Endothelial cell of umbilical vein (primary cell): Measurements from ENCODE around the gene DRAP1. TPM values are rescaled to one million over a fixed set of nuclear protein-coding genes. Genes with fewer than 3 reads are reported as not detected.

ENCODE experiments used
- BruUV-seq: library from RNA; stranded (reverse); fragments of 400-500 nt; replicated peaks from 2 replicates; lab custom pipeline; 2021; lab: Mats Ljungman, UMichigan
- CTCF ChIA-PET: fragments of 300-600, 350-600 bp; sonication (Branson Sonifier 250); formaldehyde crosslinking; loops from one replicate; lab custom pipeline; 2021; ENCODE audit warnings: antibody characterized with exemption, inconsistent platforms; lab: Charles Lee
- POLR2A ChIA-PET: fragments of 300-600, 350-600 bp; sonication (Branson Sonifier 250); formaldehyde crosslinking; loops from one replicate; lab custom pipeline; 2021; ENCODE audit warnings: antibody characterized with exemption, inconsistent platforms; lab: Charles Lee
- DNase-seq: peaks from one replicate; pipeline ENCODE4 v3.0.0-alpha.2; 2011; ENCODE audit warnings: low read depth, low spot score
- FAIRE-seq: peaks from 2 replicates; lab custom pipeline; 2011; peaks lifted over from hg19 to GRCh38; lab: Jason Lieb, UNC
- H2AFZ ChIP-seq: 2 replicates; pipeline ENCODE4 v1.6.0; 2012; ENCODE audit warnings: low read depth, low read length, control low read depth, inconsistent platforms
- H3K27ac ChIP-seq: 2 replicates; pipeline ENCODE4 v1.5.1; 2011; ENCODE audit warnings: low read depth, mild to moderate bottlenecking, control low read depth, low read length, moderate library complexity; ENCODE audit not compliant: insufficient read depth
- H3K27me3 ChIP-seq, 2 experiments: 2 replicates each; pipeline versions ENCODE4 v1.6.0 to v1.6.1; 2011; ENCODE audit warnings: low read length in 2 of 2, mixed read lengths in 1 of 2; ENCODE audit not compliant: control insufficient read depth in 2 of 2, insufficient read depth in 2 of 2
- H3K36me3 ChIP-seq, 2 experiments: 2 replicates in 1 of 2; 3 replicates in 1 of 2; pipeline ENCODE4 v1.5.1; 2011; ENCODE audit warnings: low read length in 2 of 2, mild to moderate bottlenecking in 1 of 2, moderate library complexity in 1 of 2; ENCODE audit not compliant: control insufficient read depth in 2 of 2, insufficient read depth in 2 of 2; ENCODE audit errors: extremely low read depth in 1 of 2
- H3K4me1 ChIP-seq: 3 replicates; pipeline ENCODE4 v1.5.1; 2011; ENCODE audit warnings: mild to moderate bottlenecking, low read length; ENCODE audit not compliant: control insufficient read depth, insufficient read depth; ENCODE audit errors: extremely low read depth
- H3K4me2 ChIP-seq: 2 replicates; pipeline ENCODE4 v1.6.1; 2011; ENCODE audit warnings: low read length, control low read depth, mixed read lengths; ENCODE audit not compliant: insufficient read depth
- H3K4me3 ChIP-seq, 3 experiments: fragments of 200-600 bp in 1 of 3; sonication (generic), shearing (Covaris generic) in 1 of 3; replicated peaks in 1 of 3; 2 replicates each; pipeline ENCODE4 v1.5.1; 2011 to 2016; ENCODE audit warnings: control low read depth in 3 of 3, low read length in 3 of 3, mild to moderate bottlenecking in 2 of 3, inconsistent platforms in 1 of 3, low read depth in 1 of 3, moderate library complexity in 1 of 3; ENCODE audit not compliant: insufficient read depth in 1 of 3
- H3K79me2 ChIP-seq: 2 replicates; pipeline ENCODE4 v1.6.0; 2012; ENCODE audit warnings: low read length, inconsistent platforms; ENCODE audit not compliant: control insufficient read depth, insufficient read depth
- H3K9ac ChIP-seq: replicated peaks from 2 replicates; pipeline ENCODE3; 2011; ENCODE audit warnings: low read length, control low read depth; ENCODE audit not compliant: insufficient read depth; ENCODE audit errors: extremely low read depth
- H3K9me1 ChIP-seq: replicated peaks from 3 replicates; pipeline ENCODE4 v1.6.0; 2011; ENCODE audit warnings: mild to moderate bottlenecking, low read length; ENCODE audit not compliant: control insufficient read depth, insufficient read depth; ENCODE audit errors: extremely low read depth
- H3K9me3 ChIP-seq: replicated peaks from 2 replicates; pipeline ENCODE4 v1.5.1; 2012; ENCODE audit warnings: low read length, inconsistent platforms; ENCODE audit not compliant: control insufficient read depth, insufficient read depth
- H4K20me1 ChIP-seq: replicated peaks from 2 replicates; pipeline ENCODE3; 2011; ENCODE audit warnings: mild to moderate bottlenecking, low read length; ENCODE audit not compliant: control insufficient read depth, insufficient read depth; ENCODE audit errors: extremely low read depth
- CTCF ChIP-seq, 2 donors: IDR thresholded peaks; 1 replicate in 1 of 2; 2 replicates in 1 of 2; pipeline ENCODE4 v1.5.1; 2011; ENCODE audit warnings: low read length in 2 of 2, mild to moderate bottlenecking in 2 of 2, moderate library complexity in 2 of 2, control low read depth in 1 of 2, inconsistent platforms in 1 of 2, low read depth in 1 of 2; ENCODE audit not compliant: insufficient read depth in 1 of 2; ENCODE audit errors: extremely low read depth in 1 of 2
- EZH2 ChIP-seq: IDR thresholded peaks from 2 replicates; pipeline ENCODE4 v1.6.1; 2012; ENCODE audit warnings: borderline replicate concordance, low read depth, mild to moderate bottlenecking, moderate library complexity, low read length, inconsistent platforms; ENCODE audit not compliant: severe bottlenecking
- FOS ChIP-seq: IDR thresholded peaks from 2 replicates; pipeline ENCODE4 v1.6.1; 2011; ENCODE audit warnings: mild to moderate bottlenecking, low read length, moderate library complexity, borderline replicate concordance; ENCODE audit not compliant: insufficient read depth
- GATA2 ChIP-seq: IDR thresholded peaks from 2 replicates; pipeline ENCODE4 v1.7.0; 2011; ENCODE audit warnings: low read depth, mild to moderate bottlenecking, moderate library complexity, mixed read lengths, low read length; ENCODE audit not compliant: insufficient read length, insufficient read depth
- JUN ChIP-seq: IDR thresholded peaks from 2 replicates; pipeline ENCODE4 v1.6.1; 2011; ENCODE audit warnings: borderline replicate concordance, low read depth; ENCODE audit not compliant: insufficient read length, insufficient read depth
- MAX ChIP-seq: IDR thresholded peaks from 2 replicates; pipeline ENCODE4 v1.6.1; 2011; ENCODE audit not compliant: insufficient read depth, insufficient read length
- MYC ChIP-seq: IDR thresholded peaks from one replicate; pipeline ENCODE4 v1.6.1; 2011; ENCODE audit warnings: mild to moderate bottlenecking, low read depth, low read length
- POLR2A ChIP-seq: IDR thresholded peaks from 2 replicates; pipeline ENCODE4 v1.6.1; 2012; ENCODE audit warnings: low read depth, mild to moderate bottlenecking, control low read depth, low read length
- POLR2AphosphoS5 ChIP-seq: IDR thresholded peaks from 2 replicates; pipeline ENCODE4 v1.6.1; 2012; ENCODE audit warnings: low read depth, mild to moderate bottlenecking, control low read depth, low read length, moderate library complexity; ENCODE audit not compliant: insufficient read depth
- dilution Hi-C: fragments of 300-500 bp; cut with MboI; formaldehyde crosslinking; loops from one replicate; pipeline ENCODE4 v1.15.0; 2019; ENCODE audit warnings: low sequenced_read_pairs; ENCODE audit not compliant: extremely low pct_ligation_motif_present
- intact Hi-C: fragments of 100-400 bp; cut with micrococcal nuclease; formaldehyde crosslinking; loops from one replicate; pipeline ENCODE4 v1.10.0; 2022
- polyA plus RNA-seq, 4 experiments: library from polyadenylated mRNA; depleted of rRNA in 3 of 4; stranded (reverse) in 3 of 4; unstranded in 1 of 4; fragments of >200 nt; gene quantifications; 2 replicates each; pipeline versions ENCODE4 v1.2.1 to v1.2.3, GENCODE V29; 2011 to 2012; ENCODE audit warnings: missing spikeins in 1 of 4
- total RNA-seq: library from RNA; stranded (reverse); gene quantifications from 2 replicates; pipeline ENCODE4 v1.2.3, GENCODE V29; 2021

DRAP1 gene
- total and polyA plus RNA-seq, 2 donors (not counting 3 experiments of a cell fraction or from before 2014, with no cell fraction given) = 74.9 to 114 TPM

- DNase-seq (no peak), FAIRE-seq (no peak)
- intact Hi-C loops (no loop called here), dilution Hi-C loops (no loop called here)
- Histone ChIP-seq H3K36me3 (no peaks in the 10 kb centered on the region), H4K20me1 (no peaks in the 10 kb centered on the region), H3K9ac (no peak overlapping the region), H3K79me2 (no peaks in the 10 kb centered on the region), H2AFZ (no peak overlapping the region), H3K9me3 (no peaks in the 10 kb centered on the region), H3K4me3 (no peak overlapping the region), H3K27me3 (peaks cover 0 to 3% of the 10 kb centered on the region in 2 experiments), H3K4me1 (peaks cover 7% of the 10 kb centered on the region), H3K27ac (no peak overlapping the region), H3K9me1 (no peaks in the 10 kb centered on the region), H3K4me2 (no peak overlapping the region)
- no TSS peak for BruUV-seq
- CTCF ChIA-PET = interaction anchor here (1.2 to 1.6 kb wide), 2 partner anchors 9 to 11 kb away, joined by 3 to 4 read pairs; no protein-coding TSS in a partner anchor
- POLR2A ChIA-PET = no interaction called here
- TF ChIP-seq CTCF (IDR thresholded peaks at IDR 0.05; ENCODE audit: extremely low read depth in 1 of 2, insufficient read depth in 1 of 2, low read depth in 1 of 2, low read length in 2 of 2) (no peak), POLR2A (no peak), MAX (no peak)
These were observed 18.5 kb downstream of the DRAP1 start for GRCh38 chr11:65937766-65938165.

GRCh38 chr11:65941720-65942310 lies 22.6 kb downstream of the DRAP1 start:
- no peaks in the 10 kb centered on the region for H3K9me1 ChIP-seq
- no peak overlapping the region for H3K27ac ChIP-seq
- ChIA-PET POLR2A (no interaction called here), CTCF (interaction anchor here (0.9 to 1.4 kb wide), 2 partner anchors 26 to 57 kb away, joined by 3 to 4 read pairs; no protein-coding TSS in a partner anchor)
- peak; percentile 63 for FAIRE-seq
- intact Hi-C loops (no loop called here), dilution Hi-C loops (no loop called here)
- no peaks in the 10 kb centered on the region for H3K79me2 ChIP-seq
- peaks cover 7% of the 10 kb centered on the region for H3K4me1 ChIP-seq
- no peak for TF ChIP-seq POLR2AphosphoS5
- no peak for TF ChIP-seq POLR2A
- TF ChIP-seq GATA2 = no peak
- TF ChIP-seq MAX = no peak
- no peak for TF ChIP-seq MYC
- no peak for TF ChIP-seq EZH2
- TF ChIP-seq JUN = no peak
- no peak for TF ChIP-seq CTCF (IDR thresholded peaks at IDR 0.05; ENCODE audit: extremely low read depth in 1 of 2, insufficient read depth in 1 of 2, low read depth in 1 of 2, low read length in 2 of 2)
- no peak for TF ChIP-seq FOS
- H3K27me3 ChIP-seq = peaks cover 0 to 3% of the 10 kb centered on the region in 2 experiments
- no peak overlapping the region for H3K9ac ChIP-seq
- peak overlapping the region; percentile 3 for H3K4me2 ChIP-seq
- H3K4me3 ChIP-seq = no peak overlapping the region
- H2AFZ ChIP-seq = peak overlapping the region; percentile 77
- no TSS peak for BruUV-seq
- no peak for DNase-seq
- H3K9me3 ChIP-seq = no peaks in the 10 kb centered on the region
- H3K36me3 ChIP-seq = no peaks in the 10 kb centered on the region
- H4K20me1 ChIP-seq = no peaks in the 10 kb centered on the region
